Left renal cortex interstitium (tissue), 4 donors: ENCODE data around the gene MEIOC. TPM values are rescaled to one million over a fixed set of nuclear protein-coding genes. Genes with fewer than 3 reads are reported as not detected.
A peak's percentile ranks its signal among the peaks of the same experiment; 100 is the strongest.
"Not testable (repeated sequence)": the region's sequence is repeated elsewhere in the genome, so short reads cannot be mapped to it uniquely, and the experiment has no call there.

Experiments used
- DNase-seq, 4 donors: peaks; one replicate each; pipeline ENCODE4 v3.0.0-alpha.2; 2013; ENCODE audit warnings: low read depth in 4 of 4, low spot score in 2 of 4, missing footprints in 1 of 4
- polyA plus RNA-seq, 4 donors: library from polyadenylated mRNA; unstranded; fragments of 120-200 nt; gene quantifications; one replicate each; pipeline ENCODE4 v1.2.1, GENCODE V29; 2013; ENCODE audit not compliant: insufficient read length in 4 of 4

Gene MEIOC
- 1 to 10 TPM in 3 of 4 donors, under 1 TPM in 1; 0.75 to 2.9 (median 1.7) TPM for polyA plus RNA-seq

DNA sequence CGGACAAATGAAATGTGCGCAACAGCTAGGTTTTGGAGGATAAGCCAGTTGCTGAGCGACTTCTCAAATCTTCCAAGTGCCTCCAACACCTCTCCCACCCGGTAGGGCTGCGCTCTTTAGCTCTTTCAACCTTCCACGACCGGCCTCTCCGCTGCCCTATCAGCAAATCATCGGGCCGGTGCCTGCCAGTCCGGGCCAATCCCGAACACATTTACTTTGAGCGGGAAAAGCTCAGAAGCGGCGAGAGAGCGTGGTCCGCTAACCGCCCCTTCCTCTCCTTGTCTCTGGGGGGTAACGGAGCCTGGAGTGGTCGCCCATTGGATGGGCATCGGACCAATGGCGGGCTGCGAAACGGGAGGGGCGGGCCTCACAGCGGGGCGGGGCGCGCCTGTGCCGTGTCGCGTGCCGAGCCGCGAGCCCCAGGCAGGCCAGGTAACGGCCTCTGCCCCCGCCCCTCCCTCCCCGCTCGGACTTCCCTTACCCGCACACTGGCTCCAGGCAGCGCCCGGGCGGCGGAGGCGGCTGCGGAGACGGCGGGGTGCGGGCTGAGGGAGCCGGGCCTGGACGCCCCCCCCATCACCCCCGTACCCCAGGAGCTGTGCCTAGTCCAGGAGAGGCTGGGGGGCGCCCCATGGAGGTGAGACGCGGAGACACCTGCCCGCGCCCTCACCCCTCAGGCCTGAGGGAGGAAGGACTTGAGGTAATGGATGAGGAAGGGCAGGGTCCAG lies at the start of gene MEIOC:
TSS of gene MEIOC (plus strand) at position 486 of the 728 bp plus-strand sequence. CDS start at position 632, 146 bp downstream.
- DNase-seq = no peak

DNA sequence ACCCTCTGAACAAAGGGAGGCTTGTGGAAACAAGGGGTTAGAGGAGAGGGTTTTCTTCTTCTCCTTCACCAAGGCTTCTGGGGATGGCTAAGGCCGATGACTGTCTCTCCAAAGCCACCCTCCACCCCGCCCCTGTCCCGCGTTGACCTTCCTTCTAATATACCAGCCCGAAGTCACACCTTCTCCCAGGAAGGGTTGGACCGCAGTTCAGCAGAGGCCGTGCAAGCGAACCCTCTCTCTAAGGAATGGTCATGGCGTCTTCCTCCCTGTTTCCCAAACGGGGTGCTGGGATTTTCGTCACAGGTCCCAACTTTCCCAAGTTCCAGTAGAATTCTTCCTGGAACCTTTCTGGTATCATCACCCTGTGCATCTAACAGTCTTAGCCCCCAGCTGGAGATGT lies 49.6 kb upstream of the MEIOC start:
- DNase-seq = no peak

GRCh38 chr17:44607836-44608690 lies 48.2 kb upstream of the MEIOC start:
- DNase-seq = peak in 2 of 4 donors; percentile 70 to 80

- no peak for DNase-seq
Measured at GRCh38 chr17:44608727-44609435, 47.4 kb upstream of the MEIOC start.

GRCh38 chr17:44610331-44610730 lies 45.9 kb upstream of the MEIOC start:
- no peak for DNase-seq

DNA sequence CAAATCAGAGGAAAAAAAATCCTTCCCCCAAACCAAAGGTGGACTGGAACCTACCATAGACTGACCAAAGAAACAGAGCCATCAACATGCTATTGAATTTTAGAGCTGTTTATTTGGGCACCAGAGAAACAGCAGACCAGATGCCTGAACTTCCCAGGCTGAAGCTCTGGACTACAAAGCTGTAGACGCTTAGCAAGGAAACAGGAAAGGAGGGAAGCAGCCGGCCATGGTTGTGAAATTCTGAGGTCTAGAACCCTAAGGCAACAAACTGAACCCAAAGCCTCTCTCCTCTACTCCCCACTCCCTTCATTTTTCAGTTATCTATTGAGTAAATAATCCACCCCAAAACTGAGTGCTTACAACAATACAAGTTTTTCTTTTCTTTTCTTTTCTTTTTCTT lies 45.4 kb upstream of the MEIOC start:
- DNase-seq = no peak

DNA sequence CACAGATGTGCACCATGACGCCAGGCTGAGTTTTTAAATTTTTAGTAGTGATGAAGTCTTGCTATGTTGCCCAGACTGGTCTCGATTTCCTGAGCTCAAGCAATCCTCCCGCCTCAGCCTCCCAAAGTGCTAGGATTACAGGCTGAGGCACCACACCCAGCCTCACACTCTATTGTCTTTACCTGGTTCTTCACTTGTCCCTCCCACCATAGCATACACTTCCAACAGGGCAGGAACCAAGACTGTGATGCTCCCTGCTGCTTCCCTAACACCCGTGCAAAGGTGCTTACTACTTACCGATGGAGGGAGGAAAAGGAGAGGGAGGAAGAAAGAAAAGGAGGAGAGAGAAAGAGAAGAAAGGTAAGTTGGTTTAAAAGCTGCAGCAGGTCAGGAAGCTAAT lies 41.4 kb upstream of the MEIOC start:
- DNase-seq = no peak

DNA sequence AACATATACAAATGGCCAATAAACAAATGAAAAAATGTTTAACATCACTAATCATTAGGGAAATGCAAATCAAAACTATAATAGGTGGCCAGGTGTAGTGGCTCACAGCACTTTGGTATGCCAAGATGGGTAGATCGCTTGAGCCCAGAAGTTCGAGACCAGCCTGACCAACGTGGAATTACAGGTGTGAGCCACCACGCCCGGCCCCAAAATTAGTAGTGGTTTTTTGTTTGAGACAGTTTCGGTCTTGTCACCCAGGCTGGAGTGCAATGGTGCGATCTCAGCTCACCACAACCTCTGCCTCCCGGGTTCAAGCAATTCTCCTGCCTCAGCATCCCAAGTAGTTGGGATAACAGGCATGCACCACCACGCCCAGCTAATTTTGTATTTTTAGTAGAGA lies 37.6 kb upstream of the MEIOC start:
- not testable (repeated sequence) for DNase-seq

DNA sequence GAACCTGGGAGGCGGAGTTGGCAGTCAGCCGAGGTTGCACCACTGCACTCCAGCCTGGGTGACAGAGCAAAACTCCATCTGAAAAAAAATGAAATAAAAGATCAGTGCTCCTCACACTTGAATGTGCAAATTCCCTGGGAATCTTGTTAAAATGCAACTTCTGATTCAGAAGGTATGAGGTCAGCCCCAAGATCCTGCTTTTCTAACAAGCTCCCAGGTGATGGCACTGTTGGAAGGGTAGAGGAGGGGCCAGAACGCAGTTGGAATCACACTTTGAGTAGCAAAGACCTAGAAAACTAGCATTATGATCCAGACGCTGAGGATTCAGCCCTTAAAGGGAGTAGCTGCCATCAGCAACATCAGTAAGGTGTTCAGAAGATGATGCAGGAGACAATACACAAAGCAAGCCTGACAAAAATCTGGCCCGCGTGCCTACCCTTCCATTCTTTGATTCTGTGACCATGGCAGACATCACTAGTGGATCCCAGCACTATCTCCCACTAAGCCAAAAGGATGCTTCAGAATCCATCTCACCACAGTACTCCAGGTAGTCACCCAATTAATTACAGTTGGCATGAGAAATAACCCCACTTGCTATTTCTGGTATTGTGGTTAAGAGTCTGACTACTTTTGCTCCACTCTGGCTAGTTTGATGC lies 33.1 kb upstream of the MEIOC start:
- no peak for DNase-seq

DNA sequence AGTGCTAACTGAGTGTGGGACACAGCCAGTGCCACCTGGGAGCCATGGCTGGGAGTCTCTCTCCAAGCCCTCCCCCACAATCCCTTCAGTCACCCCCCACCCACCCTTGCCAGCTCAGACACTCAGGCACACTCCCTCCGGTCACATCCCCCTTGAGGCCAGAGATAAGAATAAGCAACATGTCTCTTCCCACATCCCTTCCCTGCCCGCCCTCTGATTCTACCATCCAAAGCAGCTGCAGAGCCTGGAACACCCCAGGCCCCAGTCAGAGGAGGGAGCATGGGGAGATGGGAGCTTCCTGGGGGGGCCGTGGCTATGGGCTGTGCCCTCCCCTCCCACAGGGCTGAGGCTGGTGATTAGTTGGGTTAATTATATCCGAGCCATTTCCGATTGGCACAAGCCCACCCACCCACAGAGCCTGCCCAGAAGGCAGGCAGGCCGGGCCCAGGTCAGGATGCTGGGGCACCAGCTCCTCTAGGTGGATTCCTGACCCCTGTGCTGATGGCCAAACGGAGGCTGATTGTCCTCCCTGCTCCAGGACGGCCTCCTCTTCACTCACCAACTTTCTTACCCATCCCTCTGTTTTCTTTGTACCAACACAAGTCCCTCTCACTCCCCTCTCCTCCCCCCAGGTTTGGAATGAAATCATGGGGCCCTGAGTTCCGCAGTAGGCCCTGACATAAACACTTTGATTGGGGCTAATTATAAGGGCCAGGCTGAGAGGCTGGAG lies 28.6 kb upstream of the MEIOC start:
- no peak for DNase-seq

DNA sequence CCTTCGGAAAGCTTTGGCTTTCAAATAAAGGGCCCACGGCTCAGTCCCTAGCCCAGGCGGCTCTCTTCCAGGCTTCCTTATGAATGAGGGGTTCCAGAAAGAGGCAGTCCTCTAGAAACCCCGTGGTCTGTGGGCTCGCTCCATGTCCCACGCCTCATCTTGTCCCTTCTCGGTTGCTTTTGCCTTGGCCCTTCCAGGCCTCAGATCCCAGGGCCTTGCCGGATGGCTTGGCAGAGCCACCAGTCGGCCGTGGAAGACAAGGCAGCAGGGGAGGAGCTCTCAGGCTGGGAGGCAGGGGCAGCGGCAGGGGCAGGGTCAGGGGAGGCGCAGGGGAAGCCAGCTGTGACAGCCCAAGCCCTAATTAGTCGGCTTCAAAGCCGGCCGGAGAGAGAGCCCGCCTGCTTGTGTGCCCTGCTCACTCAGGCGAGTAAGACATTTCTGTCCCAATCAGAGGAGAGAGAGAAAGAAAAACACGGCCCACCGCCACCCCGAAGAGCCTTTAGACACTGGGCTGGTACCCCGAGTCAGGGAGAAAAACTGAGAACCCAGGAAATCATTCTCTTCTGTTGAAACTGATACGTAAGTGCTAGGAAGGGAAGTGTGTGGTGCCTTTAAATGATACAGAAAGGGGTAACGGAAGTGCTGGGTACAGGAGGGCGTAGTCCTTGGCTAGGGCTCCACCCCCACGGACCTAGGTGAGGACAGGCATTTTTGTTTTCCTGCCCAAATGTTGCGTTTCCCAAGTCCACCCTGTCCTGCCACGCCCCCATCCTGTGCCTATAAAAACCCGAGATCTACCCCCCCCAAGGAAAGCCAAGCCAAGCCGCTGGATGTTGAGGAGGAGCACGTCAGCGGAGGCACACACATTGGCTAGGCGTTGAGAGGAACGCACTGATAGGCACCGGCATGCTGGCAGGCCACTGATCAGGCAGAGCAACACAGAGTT lies 27.8 kb upstream of the MEIOC start:
- DNase-seq = peak; percentile 77 to 83 (median 80)

- no peak for DNase-seq
Measured at GRCh38 chr17:44629314-44629713, 27.0 kb upstream of the MEIOC start.

GRCh38 chr17:44630703-44631102 lies 25.6 kb upstream of the MEIOC start:
- DNase-seq = no peak

DNA sequence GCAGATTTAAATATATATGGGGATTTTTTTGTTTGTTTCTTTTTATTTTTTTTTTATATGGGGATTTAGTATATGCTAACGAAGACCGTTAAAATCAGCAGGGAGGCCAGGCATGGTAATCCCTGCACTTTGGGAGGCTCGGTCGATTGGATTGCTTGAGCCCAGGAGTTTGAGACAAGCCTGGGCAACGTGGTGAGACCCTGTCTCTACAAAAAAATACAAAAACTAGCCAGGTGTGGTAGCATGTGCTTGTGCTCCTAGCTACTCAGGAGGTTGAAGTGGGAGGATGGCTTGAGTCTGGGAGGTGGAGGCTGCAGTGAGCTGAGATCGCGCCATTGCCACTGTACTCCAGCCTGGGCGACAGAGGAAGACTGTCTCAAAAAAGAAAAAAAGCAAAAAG lies 22.3 kb upstream of the MEIOC start:
- DNase-seq = no peak

DNA sequence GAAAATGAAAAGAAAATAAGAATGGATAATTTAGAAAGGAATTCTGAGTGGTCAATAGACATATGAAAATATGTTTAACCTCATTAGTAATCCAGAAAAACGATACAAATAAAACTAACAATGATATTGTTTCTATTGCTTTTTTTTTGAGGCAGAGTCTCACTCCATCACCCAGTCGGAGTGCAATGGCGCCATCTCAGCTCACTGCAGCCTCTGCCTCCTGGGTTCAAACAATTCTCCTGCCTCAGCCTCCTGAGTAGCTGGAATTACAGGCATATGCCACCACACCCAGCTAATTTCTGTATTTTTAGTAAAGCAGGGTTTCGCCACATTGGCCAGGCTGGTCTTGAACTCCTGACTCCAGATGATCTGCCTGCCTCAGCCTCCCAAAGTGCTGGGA lies 21.9 kb upstream of the MEIOC start:
- DNase-seq = not testable (repeated sequence)

DNA sequence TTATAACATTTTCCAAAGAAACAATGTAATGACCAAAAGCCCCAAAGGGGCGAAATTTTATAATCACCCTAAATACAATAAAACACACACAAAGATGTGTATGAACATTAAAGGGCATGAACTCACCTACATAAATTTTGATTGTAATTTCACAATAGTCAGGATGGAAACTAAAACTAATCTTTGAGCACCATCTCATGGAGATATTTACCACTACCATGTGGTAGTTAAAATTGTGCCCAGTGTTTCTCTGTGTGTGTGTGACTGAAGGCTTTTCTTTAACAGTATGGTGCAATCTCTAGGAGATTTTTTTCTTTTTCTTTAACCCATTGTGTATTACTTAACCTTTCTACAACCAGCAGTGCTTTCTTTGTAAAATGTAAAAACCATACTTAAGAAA lies 19.7 kb upstream of the MEIOC start:
- DNase-seq = no peak

DNA sequence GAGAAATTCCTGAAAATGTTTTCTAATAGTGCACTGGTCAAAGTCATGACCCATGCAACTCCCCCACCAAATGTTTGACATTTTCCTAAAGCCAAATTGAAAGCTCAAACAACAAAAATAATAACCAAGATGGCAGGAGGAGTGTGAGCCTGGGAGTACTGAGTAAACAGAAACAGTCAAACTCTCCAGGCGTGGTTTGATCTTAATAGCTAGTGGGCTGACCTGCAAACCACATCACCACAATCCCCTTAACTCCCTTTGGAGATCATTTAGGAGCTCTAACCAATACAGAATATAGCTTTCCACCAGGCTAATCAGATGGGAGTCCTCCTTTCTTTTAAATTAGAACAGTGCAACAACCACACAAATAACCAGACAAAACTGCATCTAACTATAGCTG lies 19.2 kb upstream of the MEIOC start:
- no peak for DNase-seq

GRCh38 chr17:44642834-44643233 lies 13.4 kb upstream of the MEIOC start:
- no peak for DNase-seq

GRCh38 chr17:44645341-44645740 lies 10.9 kb upstream of the MEIOC start:
- no peak for DNase-seq
